Nephron (organoid): Measurements from ENCODE around the gene PLIN4.
A peak's percentile ranks its signal among the peaks of the same experiment; 100 is the strongest.

ENCODE experiments used
- H3K27ac Mint-ChIP-seq, 3 experiments: 2 replicates each; pipeline ENCODE4 v1.8.0; 2020; ENCODE audit warnings: mixed read lengths in 3 of 3, mild to moderate bottlenecking in 2 of 3, moderate library complexity in 1 of 3
- H3K27me3 Mint-ChIP-seq: 2 replicates; pipeline ENCODE4 v1.8.0; 2021; ENCODE audit warnings: low read depth, mild to moderate bottlenecking, moderate library complexity, mixed read lengths
- H3K36me3 Mint-ChIP-seq: 2 replicates; pipeline ENCODE4 v1.8.0; 2020; ENCODE audit warnings: low read depth, mixed read lengths
- H3K4me1 Mint-ChIP-seq: 2 replicates; pipeline ENCODE4 v1.8.0; 2020; ENCODE audit warnings: mixed read lengths
- H3K4me3 Mint-ChIP-seq, 3 experiments: 2 replicates each; pipeline ENCODE4 v1.8.0; 2020; ENCODE audit warnings: mild to moderate bottlenecking in 3 of 3, mixed read lengths in 3 of 3, moderate library complexity in 2 of 3
- H3K9me3 Mint-ChIP-seq: 2 replicates; pipeline ENCODE4 v1.8.0; 2020; ENCODE audit warnings: mixed read lengths
- CTCF ChIP-seq, 3 experiments: fragments of 200-600 bp; sonication (generic); IDR thresholded peaks; one replicate each; pipeline ENCODE4 v1.5.0; 2021; ENCODE audit warnings: antibody characterized with exemption in 3 of 3; ENCODE audit not compliant: unreplicated experiment in 3 of 3

Gene PLIN4

GRCh38 chr19:4487572-4487971 lies 30.7 kb downstream of the PLIN4 start:
- no peaks in the 10 kb centered on the region for H3K9me3 Mint-ChIP-seq
- no peak overlapping the region for H3K4me3 Mint-ChIP-seq
- peaks cover 48% of the 10 kb centered on the region for H3K36me3 Mint-ChIP-seq
- TF ChIP-seq CTCF (IDR thresholded peaks at IDR 0.05; ENCODE audit: unreplicated experiment in 3 of 3): no peak
- peaks cover 3% of the 10 kb centered on the region for H3K27me3 Mint-ChIP-seq
- no peaks in the 10 kb centered on the region for H3K4me1 Mint-ChIP-seq
- no peak overlapping the region for H3K27ac Mint-ChIP-seq

- Mint-ChIP-seq H3K9me3 (no peaks in the 10 kb centered on the region), H3K27me3 (peaks cover 3% of the 10 kb centered on the region), H3K4me1 (no peaks in the 10 kb centered on the region), H3K27ac (no peak overlapping the region), H3K4me3 (no peak overlapping the region), H3K36me3 (peaks cover 42% of the 10 kb centered on the region)
- TF ChIP-seq CTCF (IDR thresholded peaks at IDR 0.05; ENCODE audit: unreplicated experiment in 3 of 3): no peak
Measured at GRCh38 chr19:4483385-4483784, 34.9 kb downstream of the PLIN4 start.

GRCh38 chr19:4482721-4483364 lies 35.4 kb downstream of the PLIN4 start:
- TF ChIP-seq CTCF (IDR thresholded peaks at IDR 0.05; ENCODE audit: unreplicated experiment in 3 of 3): no peak
- Mint-ChIP-seq H3K4me1 (no peaks in the 10 kb centered on the region), H3K36me3 (peaks cover 45% of the 10 kb centered on the region), H3K27ac (no peak overlapping the region), H3K27me3 (peaks cover 3% of the 10 kb centered on the region), H3K9me3 (no peaks in the 10 kb centered on the region), H3K4me3 (no peak overlapping the region)

GRCh38 chr19:4477034-4477801 lies 41.1 kb downstream of the PLIN4 start:
- no peaks in the 10 kb centered on the region for H3K27me3 Mint-ChIP-seq
- H3K36me3 Mint-ChIP-seq: peaks cover 27% of the 10 kb centered on the region
- H3K9me3 Mint-ChIP-seq: no peaks in the 10 kb centered on the region
- no peak overlapping the region for H3K27ac Mint-ChIP-seq
- peaks cover 8% of the 10 kb centered on the region for H3K4me1 Mint-ChIP-seq
- no peak for TF ChIP-seq CTCF (IDR thresholded peaks at IDR 0.05; ENCODE audit: unreplicated experiment in 3 of 3)
- peak overlapping the region in 2 of 3 experiments; percentile 43 to 53 for H3K4me3 Mint-ChIP-seq

GRCh38 chr19:4474514-4475022 lies 43.7 kb downstream of the PLIN4 start:
- peak overlapping the region; percentile 81 to 91 (median 84) for H3K27ac Mint-ChIP-seq
- no peak for TF ChIP-seq CTCF (IDR thresholded peaks at IDR 0.05; ENCODE audit: unreplicated experiment in 3 of 3)
- peaks cover 19% of the 10 kb centered on the region for H3K36me3 Mint-ChIP-seq
- H3K9me3 Mint-ChIP-seq: no peaks in the 10 kb centered on the region
- peaks cover 8% of the 10 kb centered on the region for H3K4me1 Mint-ChIP-seq
- H3K4me3 Mint-ChIP-seq: peak overlapping the region; percentile 88 to 90 (median 90)
- no peaks in the 10 kb centered on the region for H3K27me3 Mint-ChIP-seq
